Measurements from ENCODE around the gene GRIK1. TPM values are rescaled to one million over a fixed set of nuclear protein-coding genes. Genes with fewer than 3 reads are reported as not detected.

GRIK1 gene
- total RNA-seq, 2 donors from 2014 or later: 0.36 TPM; not detected in 1

DNA sequence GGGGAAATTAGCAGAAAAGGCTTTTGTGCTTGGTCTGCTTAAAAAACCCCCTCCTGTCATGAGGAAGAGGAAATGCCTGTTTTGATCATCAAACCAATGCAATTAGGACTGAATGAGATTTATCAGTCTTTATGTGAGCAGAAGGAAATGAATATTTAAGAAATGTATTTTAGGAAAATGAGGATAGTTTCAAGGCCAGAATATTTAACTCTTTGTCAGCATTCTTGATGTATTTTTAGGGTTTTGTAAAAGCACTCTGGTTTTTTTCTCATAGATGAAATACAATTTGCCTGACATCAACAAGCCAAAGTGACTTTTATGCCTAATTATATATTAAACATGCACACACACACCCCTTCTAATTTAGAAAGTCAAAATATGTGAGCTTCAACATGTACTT, 213.8 kb downstream of the GRIK1 start:
- Histone ChIP-seq H3K27me3 (replicated peaks; ENCODE audit: insufficient read depth) (no peaks in the 10 kb centered on the region), H3K36me3 (no peaks in the 10 kb centered on the region), H3K9me3 (no peaks in the 10 kb centered on the region), H3K4me3 (no peak overlapping the region), H3K27ac (no peak overlapping the region), H3K4me1 (replicated peaks) (no peaks in the 10 kb centered on the region)
- TF ChIP-seq POLR2AphosphoS5 (IDR thresholded peaks at IDR 0.05): no peak
- TF ChIP-seq POLR2A (IDR thresholded peaks at IDR 0.05): no peak
- TF ChIP-seq, protein P1, sequence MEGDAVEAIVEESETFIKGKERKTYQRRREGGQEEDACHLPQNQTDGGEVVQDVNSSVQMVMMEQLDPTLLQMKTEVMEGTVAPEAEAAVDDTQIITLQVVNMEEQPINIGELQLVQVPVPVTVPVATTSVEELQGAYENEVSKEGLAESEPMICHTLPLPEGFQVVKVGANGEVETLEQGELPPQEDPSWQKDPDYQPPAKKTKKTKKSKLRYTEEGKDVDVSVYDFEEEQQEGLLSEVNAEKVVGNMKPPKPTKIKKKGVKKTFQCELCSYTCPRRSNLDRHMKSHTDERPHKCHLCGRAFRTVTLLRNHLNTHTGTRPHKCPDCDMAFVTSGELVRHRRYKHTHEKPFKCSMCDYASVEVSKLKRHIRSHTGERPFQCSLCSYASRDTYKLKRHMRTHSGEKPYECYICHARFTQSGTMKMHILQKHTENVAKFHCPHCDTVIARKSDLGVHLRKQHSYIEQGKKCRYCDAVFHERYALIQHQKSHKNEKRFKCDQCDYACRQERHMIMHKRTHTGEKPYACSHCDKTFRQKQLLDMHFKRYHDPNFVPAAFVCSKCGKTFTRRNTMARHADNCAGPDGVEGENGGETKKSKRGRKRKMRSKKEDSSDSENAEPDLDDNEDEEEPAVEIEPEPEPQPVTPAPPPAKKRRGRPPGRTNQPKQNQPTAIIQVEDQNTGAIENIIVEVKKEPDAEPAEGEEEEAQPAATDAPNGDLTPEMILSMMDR (IDR thresholded peaks at IDR 0.05): no peak
- intact Hi-C loops (cut with DNase I): no loop called here
- no peak for DNase-seq (ENCODE audit: low spot score)

DNA sequence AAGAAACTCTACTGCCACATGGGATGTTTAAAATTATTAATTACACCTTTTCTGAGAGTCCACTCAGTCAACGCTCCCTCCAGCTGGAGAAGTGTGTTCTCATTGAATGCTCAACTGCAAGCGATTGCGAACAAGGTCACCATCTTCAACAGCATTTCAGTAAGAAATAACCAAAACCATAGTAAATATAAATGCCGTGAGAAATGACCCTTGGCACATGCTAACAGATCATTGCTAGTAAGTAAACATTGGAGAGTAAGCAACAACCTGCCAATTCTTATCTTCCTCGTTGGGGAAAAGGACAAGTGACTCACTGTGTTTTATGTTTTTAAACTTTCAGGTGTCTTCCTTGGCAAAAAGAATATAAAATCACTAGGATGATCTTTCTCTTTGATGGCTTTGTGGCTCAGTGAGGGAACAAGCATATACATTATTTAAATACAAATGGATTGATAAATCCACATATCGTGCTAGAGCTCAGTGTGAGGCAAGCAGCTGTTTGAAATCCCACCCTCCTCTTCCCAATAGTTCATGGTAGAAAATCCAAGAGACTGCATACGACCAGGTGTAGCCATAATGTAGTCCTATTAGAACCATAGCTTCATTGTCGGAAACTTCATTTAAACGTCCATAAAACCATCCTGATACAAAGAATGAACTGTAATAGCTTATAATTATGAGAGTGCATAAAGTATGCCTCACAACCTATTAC, 214.6 kb downstream of the GRIK1 start:
- Histone ChIP-seq H3K27me3 (replicated peaks; ENCODE audit: insufficient read depth) (no peaks in the 10 kb centered on the region), H3K36me3 (no peaks in the 10 kb centered on the region), H3K4me1 (replicated peaks) (no peaks in the 10 kb centered on the region), H3K9me3 (no peaks in the 10 kb centered on the region), H3K27ac (no peak overlapping the region), H3K4me3 (no peak overlapping the region)
- no peak for DNase-seq (ENCODE audit: low spot score)
- intact Hi-C loops (cut with DNase I): no loop called here
- TF ChIP-seq, protein P1 (IDR thresholded peaks at IDR 0.05): no peak
- TF ChIP-seq POLR2A (IDR thresholded peaks at IDR 0.05) (no peak), POLR2AphosphoS5 (IDR thresholded peaks at IDR 0.05) (no peak)
- WGBS: 77% methylated on average over 9 of the region's 9 CpGs

DNA sequence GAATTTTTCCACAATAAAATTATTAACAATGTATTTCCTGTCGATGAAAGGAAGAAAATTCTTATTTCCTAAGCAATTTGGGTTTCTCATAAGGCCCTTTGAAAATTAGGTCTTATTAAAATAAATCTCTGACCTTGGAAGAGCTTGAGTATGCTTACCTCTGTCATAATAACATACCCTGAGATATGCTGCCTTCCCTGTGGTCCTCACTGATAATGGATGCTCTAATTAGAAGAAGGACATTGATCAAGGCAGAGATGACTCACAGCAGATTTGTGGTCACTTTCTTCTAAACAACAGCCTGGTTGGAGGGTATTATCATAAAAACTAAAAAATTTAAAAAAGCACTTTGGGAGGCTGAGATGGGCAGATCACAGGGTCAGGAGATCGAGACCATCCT, 217.8 kb downstream of the GRIK1 start:
- no peaks in the 10 kb centered on the region for H3K27me3 ChIP-seq (replicated peaks; ENCODE audit: insufficient read depth)
- no peak overlapping the region for H3K4me3 ChIP-seq
- H3K36me3 ChIP-seq: no peaks in the 10 kb centered on the region
- H3K4me1 ChIP-seq (replicated peaks): no peaks in the 10 kb centered on the region
- H3K9me3 ChIP-seq: no peaks in the 10 kb centered on the region
- no peak for DNase-seq (ENCODE audit: low spot score)
- WGBS: 95% methylated on average over 2 of the region's 2 CpGs
- intact Hi-C loops (cut with DNase I): no loop called here
- H3K27ac ChIP-seq: no peak overlapping the region
- TF ChIP-seq POLR2AphosphoS5 (IDR thresholded peaks at IDR 0.05): no peak
- TF ChIP-seq, protein P1 (IDR thresholded peaks at IDR 0.05): no peak
- TF ChIP-seq POLR2A (IDR thresholded peaks at IDR 0.05): no peak

DNA sequence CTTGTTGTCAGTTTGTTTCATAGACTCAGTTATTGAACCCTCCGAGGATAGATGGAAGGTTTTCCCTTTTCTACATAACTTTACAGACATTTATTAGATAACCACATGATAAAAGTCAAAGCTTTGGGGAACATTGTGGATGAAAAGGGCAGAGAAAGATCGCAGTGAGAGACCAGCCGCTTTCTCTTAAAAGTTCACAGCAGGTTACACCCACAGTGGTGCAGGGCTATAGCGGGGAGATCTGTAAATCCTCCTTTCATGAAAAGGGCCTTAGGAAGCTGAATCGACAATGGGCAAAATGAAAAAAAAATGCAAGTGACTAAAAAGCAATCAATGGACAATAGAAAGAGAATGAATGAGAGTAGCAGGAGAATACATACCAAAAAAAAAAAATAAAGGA, 218.6 kb downstream of the GRIK1 start:
- intact Hi-C loops (cut with DNase I): no loop called here
- no peaks in the 10 kb centered on the region for H3K36me3 ChIP-seq
- H3K9me3 ChIP-seq: no peaks in the 10 kb centered on the region
- H3K27me3 ChIP-seq (replicated peaks; ENCODE audit: insufficient read depth): no peaks in the 10 kb centered on the region
- H3K4me3 ChIP-seq: no peak overlapping the region
- no peaks in the 10 kb centered on the region for H3K4me1 ChIP-seq (replicated peaks)
- WGBS: 81% methylated on average over 5 of the region's 5 CpGs
- no peak for DNase-seq (ENCODE audit: low spot score)
- H3K27ac ChIP-seq: no peak overlapping the region
- TF ChIP-seq POLR2A (IDR thresholded peaks at IDR 0.05) (no peak), POLR2AphosphoS5 (IDR thresholded peaks at IDR 0.05) (no peak)
- TF ChIP-seq, protein P1 (IDR thresholded peaks at IDR 0.05): no peak

DNA sequence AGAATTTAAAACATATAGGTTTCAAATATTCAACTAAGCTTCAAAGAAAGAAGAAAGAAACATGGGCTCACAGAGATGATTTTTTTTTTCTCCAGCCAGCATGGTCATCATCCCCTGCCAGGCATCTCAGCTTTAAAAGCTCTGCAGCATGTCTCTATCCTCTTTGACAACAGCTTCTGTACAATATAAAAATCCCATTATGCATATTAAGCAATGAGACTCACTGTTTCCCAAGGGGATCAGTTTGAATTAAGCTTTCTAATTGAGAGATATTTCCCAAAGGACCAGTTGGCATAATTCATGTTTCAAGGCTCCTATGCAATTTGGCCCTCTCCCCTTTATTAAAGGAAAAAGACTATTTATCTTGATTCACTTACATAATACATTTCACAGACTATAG, 220.3 kb downstream of the GRIK1 start:
- Histone ChIP-seq H3K27ac (no peak overlapping the region), H3K4me1 (replicated peaks) (no peaks in the 10 kb centered on the region), H3K27me3 (replicated peaks; ENCODE audit: insufficient read depth) (no peaks in the 10 kb centered on the region), H3K36me3 (no peaks in the 10 kb centered on the region), H3K9me3 (no peaks in the 10 kb centered on the region), H3K4me3 (no peak overlapping the region)
- intact Hi-C loops (cut with DNase I): no loop called here
- no peak for TF ChIP-seq POLR2AphosphoS5 (IDR thresholded peaks at IDR 0.05)
- TF ChIP-seq, protein P1 (IDR thresholded peaks at IDR 0.05): no peak
- TF ChIP-seq POLR2A (IDR thresholded peaks at IDR 0.05): no peak
- DNase-seq (ENCODE audit: low spot score): no peak

All from prostate gland (tissue), 2 donors.